Mucosa of rectum (tissue), 2 donors: Measurements from ENCODE around the gene UMODL1.

ENCODE experiments used
- H3K27ac ChIP-seq, 2 donors: one replicate each; pipeline ENCODE4 v1.7.0; 2013; ENCODE audit warnings: inconsistent platforms in 2 of 2, low read depth in 2 of 2, low read length in 2 of 2
- H3K27me3 ChIP-seq, 2 donors: one replicate each; pipeline ENCODE4 v1.7.0; 2013; ENCODE audit warnings: low read length in 2 of 2; ENCODE audit not compliant: control insufficient read depth in 2 of 2, insufficient read depth in 2 of 2
- H3K36me3 ChIP-seq, 2 donors: one replicate each; pipeline ENCODE4 v1.7.0; 2013; ENCODE audit warnings: low read length in 2 of 2; ENCODE audit not compliant: control insufficient read depth in 2 of 2, insufficient read depth in 2 of 2
- H3K4me1 ChIP-seq, 2 donors: one replicate each; pipeline ENCODE4 v1.7.0; 2013; ENCODE audit warnings: low read length in 2 of 2, mild to moderate bottlenecking in 1 of 2; ENCODE audit not compliant: control insufficient read depth in 2 of 2, insufficient read depth in 2 of 2
- H3K4me3 ChIP-seq, 2 donors: one replicate each; pipeline ENCODE4 v1.7.0; 2013; ENCODE audit warnings: low read length in 2 of 2
- H3K9ac ChIP-seq, 2 donors: one replicate each; pipeline ENCODE4 v1.7.0; 2013; ENCODE audit warnings: low read length in 2 of 2, low read depth in 1 of 2, mild to moderate bottlenecking in 1 of 2
- H3K9me3 ChIP-seq, 2 donors: one replicate each; pipeline ENCODE4 v1.7.0; 2013; ENCODE audit warnings: low read length in 2 of 2; ENCODE audit not compliant: control insufficient read depth in 2 of 2
- donor health status: healthy.
- donor health status: Normal muscosa, but diverticular disease.

UMODL1 gene

DNA sequence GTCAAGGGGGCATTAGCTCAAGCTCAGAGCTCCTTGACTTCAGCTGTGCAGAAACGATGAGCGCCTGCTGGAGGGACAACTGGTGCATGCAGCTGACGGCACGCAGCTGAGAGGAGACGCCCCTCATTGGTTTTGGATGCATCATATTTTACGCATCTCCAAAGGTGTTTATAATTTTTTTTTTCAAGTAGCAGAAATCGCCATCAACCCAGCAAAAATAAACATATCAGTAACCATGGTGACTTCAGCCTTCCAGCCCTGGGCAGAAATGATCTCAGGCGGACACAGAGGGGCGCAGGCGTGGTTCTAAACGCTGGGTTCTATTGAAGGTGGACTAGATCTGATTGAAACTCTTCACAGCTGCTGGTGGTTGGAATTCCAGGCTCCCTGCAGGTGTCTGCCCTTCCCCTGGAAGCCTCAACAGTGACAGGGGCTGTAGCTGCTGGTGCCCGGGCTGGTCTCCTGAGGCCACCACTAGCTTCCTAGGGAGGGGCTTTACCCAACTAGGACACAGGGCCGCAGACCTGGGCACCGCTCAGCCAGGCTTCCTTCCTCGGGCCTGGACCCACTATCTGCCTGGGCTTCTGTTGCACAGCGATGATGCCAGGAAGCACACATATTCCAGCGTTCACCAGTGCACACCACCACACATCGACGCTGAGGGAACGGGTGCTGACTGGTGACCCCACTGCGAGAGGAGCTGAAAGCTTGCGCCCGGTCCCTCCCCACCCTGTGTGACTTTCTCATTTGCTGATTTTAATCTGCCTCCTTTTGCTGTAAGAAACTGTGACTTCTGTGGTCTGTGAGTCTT lies 84.1 kb downstream of the UMODL1 start:
- H3K27ac ChIP-seq = no peak overlapping the region

DNA sequence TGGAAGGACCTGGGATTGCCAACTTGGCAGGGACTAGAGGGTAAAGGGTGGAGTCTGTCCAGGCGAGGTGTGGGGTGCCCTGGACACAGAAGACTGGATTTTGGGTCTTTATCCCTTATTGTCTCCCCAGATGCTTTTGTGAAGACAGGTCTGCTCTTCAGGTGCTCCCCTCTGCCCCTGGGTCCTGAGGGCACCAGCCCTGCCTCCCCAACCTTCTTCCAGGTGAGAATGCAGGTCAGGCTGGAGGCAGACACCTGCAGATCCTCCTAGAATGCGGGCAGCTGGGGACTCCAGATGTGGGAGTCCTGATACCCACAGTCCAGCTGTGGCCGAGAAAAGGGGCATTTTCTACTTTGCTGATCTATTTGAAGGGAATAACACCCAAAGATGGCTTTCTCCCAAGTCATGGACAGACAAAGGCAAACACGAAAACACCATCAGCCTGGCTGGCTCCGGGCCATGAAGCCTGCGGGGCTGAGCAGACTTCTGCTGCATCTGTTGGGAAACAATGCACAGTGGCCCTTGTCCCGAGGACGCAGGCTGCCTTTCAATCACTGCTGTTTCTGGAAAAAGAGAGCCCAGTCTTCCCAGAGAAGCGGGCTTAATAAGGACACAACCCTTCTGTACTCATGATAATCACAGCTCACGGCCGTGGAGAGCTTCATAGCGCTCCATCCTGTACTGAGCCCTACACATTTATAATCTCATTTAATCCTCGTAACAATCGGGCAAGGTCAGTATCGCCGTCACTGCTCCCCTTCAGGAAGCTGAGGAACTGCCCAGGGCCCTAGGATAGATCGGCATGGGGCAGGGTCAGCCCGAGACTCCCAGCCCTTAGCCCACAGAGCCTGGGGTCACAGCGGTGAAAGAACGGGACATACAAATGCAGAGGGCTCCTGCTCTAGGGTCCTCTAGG lies 85.8 kb downstream of the UMODL1 start:
- Histone ChIP-seq H3K4me1 (peaks cover 0 to 2% of the 10 kb centered on the region in 2 donors), H3K27me3 (no peaks in the 10 kb centered on the region), H3K36me3 (no peaks in the 10 kb centered on the region), H3K27ac (no peak overlapping the region), H3K9me3 (no peaks in the 10 kb centered on the region), H3K9ac (no peak overlapping the region), H3K4me3 (no peak overlapping the region)

More for the DNA sequence above, 84.1 kb downstream of the UMODL1 start:
- Histone ChIP-seq H3K4me1 (peaks cover 0 to 7% of the 10 kb centered on the region in 2 donors), H3K36me3 (no peaks in the 10 kb centered on the region), H3K4me3 (no peak overlapping the region), H3K27me3 (no peaks in the 10 kb centered on the region), H3K9me3 (no peaks in the 10 kb centered on the region), H3K9ac (no peak overlapping the region)

DNA sequence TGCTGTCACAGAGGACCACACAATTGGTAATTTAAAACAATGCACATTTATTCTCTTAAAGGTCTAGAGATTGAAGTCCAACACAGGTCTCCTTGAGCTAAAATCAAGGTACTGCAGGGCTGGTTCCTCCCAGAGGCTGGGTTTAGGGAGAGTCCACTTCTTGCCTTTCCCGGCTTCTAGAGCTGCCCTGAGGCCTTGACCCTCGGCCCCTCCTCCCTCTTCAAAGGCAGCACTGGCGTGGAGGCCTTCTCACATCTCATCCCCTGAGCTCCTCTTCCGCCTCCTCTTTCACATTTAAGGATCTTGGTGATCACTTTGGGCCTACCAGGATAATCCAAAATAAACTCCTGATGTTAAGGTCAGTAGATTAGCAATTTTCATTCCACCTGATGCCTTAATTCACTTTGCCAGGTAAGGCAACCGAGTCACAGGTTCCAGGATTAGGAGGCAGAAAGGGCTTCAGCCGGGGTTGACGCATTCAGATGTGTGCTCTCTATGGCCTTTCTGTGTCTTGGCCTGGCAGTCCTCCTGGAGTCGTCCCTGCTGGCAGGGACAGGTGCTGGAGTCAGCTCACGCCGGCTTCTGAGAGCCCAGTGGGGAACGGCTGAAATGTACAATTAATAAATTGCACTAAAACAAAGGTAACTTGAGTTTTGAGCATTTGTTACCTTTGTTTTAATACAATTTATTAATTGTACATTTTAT lies 86.6 kb downstream of the UMODL1 start:
- Histone ChIP-seq H3K4me1 (no peaks in the 10 kb centered on the region), H3K27ac (no peak overlapping the region), H3K4me3 (no peak overlapping the region), H3K9ac (no peak overlapping the region), H3K36me3 (no peaks in the 10 kb centered on the region), H3K27me3 (no peaks in the 10 kb centered on the region), H3K9me3 (no peaks in the 10 kb centered on the region)

DNA sequence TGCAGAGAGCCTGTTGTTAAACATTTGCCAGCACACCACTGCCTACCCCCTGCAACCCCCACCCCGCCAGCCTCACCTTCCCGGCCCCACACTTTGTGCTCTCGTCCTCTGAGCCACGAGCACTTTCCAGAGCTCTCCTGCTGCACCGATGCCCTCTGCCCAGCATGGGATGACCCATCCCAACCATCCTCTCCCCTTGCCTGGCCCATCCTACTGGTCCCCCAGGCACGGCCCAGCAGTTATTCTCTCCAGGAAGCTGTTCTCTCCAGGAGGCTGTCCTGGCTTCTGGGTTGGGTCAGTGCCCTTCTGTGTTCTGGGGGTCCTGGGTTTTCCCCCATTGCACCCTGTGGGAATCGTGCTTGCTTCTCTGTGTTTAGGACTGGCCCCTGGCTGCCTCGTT lies 87.7 kb downstream of the UMODL1 start:
- H3K4me1 ChIP-seq = peaks cover 0 to 4% of the 10 kb centered on the region in 2 donors
- H3K4me3 ChIP-seq = no peak overlapping the region
- H3K9ac ChIP-seq = no peak overlapping the region
- H3K36me3 ChIP-seq = no peaks in the 10 kb centered on the region
- H3K27ac ChIP-seq = no peak overlapping the region
- H3K9me3 ChIP-seq = no peaks in the 10 kb centered on the region
- H3K27me3 ChIP-seq = no peaks in the 10 kb centered on the region

DNA sequence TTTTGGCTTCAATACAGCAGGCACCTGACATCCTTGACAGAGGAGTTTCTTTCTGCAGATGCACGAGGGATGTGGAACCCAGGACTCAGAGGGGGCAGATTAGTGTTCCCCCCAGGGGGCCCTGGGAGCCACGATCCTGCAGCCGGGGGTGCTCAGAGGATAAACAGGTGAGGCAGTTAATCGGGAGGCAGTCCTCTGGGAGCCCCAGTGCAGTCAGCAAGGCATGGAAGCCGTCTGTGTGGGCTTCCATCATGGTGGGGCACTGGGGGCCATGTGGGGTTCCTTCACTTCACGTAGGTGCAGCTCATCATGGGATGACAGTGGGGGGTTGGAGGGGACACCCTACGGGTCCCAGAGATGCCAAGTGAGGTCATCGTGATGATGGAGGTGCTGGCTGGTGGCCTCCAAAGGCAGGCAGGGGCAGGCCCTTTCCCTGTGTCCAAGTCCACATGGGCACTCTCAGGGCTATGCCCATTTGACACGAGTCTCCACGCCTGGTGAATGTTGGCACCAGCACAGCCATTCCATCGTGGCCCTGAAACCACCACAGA lies 88.5 kb downstream of the UMODL1 start:
- no peaks in the 10 kb centered on the region for H3K27me3 ChIP-seq
- no peak overlapping the region for H3K4me3 ChIP-seq
- H3K9me3 ChIP-seq = no peaks in the 10 kb centered on the region
- no peak overlapping the region for H3K27ac ChIP-seq
- H3K36me3 ChIP-seq = no peaks in the 10 kb centered on the region
- H3K9ac ChIP-seq = no peak overlapping the region
- peaks cover 7 to 11% of the 10 kb centered on the region in 2 donors for H3K4me1 ChIP-seq

DNA sequence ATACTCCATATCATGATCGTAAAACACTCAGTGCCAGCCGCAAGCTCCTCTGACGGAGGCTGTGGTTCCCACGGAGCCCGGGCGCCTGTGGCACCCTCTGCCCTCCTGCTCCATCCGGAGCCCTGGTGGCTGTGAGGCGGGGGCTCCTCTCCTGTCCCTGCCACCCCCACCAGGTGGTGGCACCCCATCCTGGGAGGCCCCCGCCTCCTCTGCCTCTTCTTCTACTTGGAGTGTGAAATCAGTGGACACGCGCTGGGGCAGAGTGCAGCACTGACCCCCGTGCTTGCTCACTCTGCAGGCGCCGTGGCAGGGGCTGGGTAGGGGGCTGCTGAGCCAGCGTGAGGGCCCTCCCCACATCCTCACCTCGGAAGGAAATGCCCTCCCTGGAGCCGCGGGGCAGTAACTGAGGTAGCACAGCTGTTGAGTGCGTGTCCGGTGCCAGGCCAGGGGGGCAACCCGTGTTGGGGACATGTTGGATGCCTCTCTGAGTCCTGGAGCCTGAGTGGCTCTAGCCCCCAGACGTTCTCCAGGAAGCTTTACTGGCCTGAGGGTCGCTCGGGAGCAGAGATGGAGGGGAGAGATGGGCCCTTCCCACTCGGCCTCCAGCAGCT lies 89.1 kb downstream of the UMODL1 start:
- Histone ChIP-seq H3K36me3 (no peaks in the 10 kb centered on the region), H3K4me1 (peaks cover 9 to 13% of the 10 kb centered on the region in 2 donors), H3K27me3 (no peaks in the 10 kb centered on the region), H3K4me3 (no peak overlapping the region), H3K27ac (no peak overlapping the region), H3K9me3 (no peaks in the 10 kb centered on the region), H3K9ac (no peak overlapping the region)

DNA sequence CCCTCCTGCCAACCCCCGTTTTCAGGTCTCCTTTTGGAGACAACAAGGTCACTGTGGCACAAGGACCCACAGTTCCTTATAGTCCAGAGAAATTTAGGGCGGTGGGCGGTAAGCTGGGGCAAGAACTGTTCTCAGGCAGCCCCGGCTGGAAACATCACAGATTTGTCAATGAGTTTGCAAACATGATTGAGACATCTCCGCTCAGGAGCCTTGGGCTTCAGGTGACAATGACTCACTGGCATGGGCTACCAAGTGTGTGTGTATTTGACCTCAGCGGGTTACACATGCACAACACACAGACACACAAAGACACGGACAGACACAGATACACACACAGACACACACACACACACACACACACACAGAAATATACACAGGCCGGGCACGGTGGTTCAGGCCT lies 89.6 kb downstream of the UMODL1 start:
- no peak overlapping the region for H3K9ac ChIP-seq
- peaks cover 9 to 16% of the 10 kb centered on the region in 2 donors for H3K4me1 ChIP-seq
- H3K36me3 ChIP-seq = no peaks in the 10 kb centered on the region
- no peak overlapping the region for H3K4me3 ChIP-seq
- H3K9me3 ChIP-seq = no peaks in the 10 kb centered on the region
- H3K27me3 ChIP-seq = no peaks in the 10 kb centered on the region
- no peak overlapping the region for H3K27ac ChIP-seq

DNA sequence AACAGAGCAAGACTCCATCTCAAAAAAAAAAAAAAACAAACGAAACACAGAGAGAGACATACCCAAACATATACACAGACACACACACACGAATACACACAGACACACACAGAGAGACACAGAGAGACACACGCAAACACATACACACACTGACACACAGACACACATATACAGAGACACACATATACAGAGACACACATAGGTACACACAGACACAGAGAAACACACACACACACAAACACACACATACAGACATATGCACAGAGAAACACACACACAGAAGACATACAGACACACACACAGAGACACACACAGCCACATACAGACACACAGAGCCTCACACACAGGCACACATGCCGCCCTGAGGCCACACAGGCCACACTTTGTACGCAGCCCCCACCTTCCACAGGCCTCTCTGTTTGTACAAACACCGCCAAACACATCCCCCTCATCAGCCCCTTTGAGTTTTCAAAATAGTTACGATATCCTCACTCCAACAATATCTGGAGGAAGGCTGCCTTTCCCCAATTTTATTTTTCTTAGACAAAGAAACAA lies 90.4 kb downstream of the UMODL1 start:
- Histone ChIP-seq H3K9ac (no peak overlapping the region), H3K9me3 (no peaks in the 10 kb centered on the region), H3K4me3 (no peak overlapping the region), H3K36me3 (no peaks in the 10 kb centered on the region), H3K4me1 (peaks cover 9 to 16% of the 10 kb centered on the region in 2 donors), H3K27ac (no peak overlapping the region), H3K27me3 (no peaks in the 10 kb centered on the region)

DNA sequence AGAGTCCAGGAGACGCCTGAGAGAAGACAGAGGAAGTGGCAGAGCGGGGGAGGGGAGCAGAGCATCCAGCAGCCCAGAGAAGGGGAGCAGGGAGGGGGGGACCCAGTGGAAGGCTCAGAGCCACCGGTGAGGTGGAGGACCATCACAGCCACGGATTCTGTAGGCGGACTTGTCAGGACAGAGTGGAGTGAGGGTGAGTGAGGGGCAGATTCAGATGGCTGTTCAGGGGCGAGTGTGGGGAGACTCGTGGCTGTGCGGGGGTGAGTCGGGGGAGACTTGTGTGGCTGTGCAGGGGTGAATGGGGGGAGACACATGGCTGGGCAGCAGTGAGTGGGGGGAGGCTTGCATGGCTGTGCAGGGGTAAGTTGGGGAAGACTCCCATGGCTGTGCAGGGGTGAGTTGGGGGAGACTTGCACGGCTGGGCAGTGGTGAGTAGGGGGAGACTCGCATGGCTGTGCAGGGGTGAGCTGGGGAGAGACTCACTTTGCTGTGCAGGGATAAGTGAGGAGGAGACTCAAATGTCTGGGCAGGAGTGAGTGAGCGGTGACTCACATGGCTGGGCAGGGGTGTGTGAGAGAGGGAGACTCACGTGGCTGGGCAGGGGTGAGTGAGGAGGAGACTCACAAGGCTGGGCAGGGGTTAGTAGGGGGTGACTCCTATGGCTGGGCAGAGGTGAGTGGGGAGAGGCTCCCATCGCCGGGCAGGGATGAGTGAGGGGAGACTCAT lies 91.0 kb downstream of the UMODL1 start:
- no peak overlapping the region for H3K9ac ChIP-seq
- peaks cover 9 to 16% of the 10 kb centered on the region in 2 donors for H3K4me1 ChIP-seq
- no peak overlapping the region for H3K27ac ChIP-seq
- no peaks in the 10 kb centered on the region for H3K27me3 ChIP-seq
- H3K9me3 ChIP-seq = no peaks in the 10 kb centered on the region
- no peaks in the 10 kb centered on the region for H3K36me3 ChIP-seq
- no peak overlapping the region for H3K4me3 ChIP-seq
